SK-N-SH (cell line): Measurements from ENCODE around the gene SLC16A12.

Source experiments
- EZH2phosphoT487 ChIP-seq: fragments of 200-600 bp; sonication (generic); IDR thresholded peaks from 2 replicates; pipeline ENCODE4 v1.6.1; 2017; ENCODE audit warnings: low read depth, mixed run types, mild to moderate bottlenecking, antibody characterized with exemption, moderate library complexity, borderline replicate concordance
- RAD21 ChIP-seq: IDR thresholded peaks from 2 replicates; pipeline ENCODE4 v1.6.1; 2012; ENCODE audit warnings: mild to moderate bottlenecking, low read length
- SIN3A ChIP-seq: IDR thresholded peaks from 2 replicates; pipeline ENCODE4 v1.6.1; 2012; ENCODE audit warnings: low read depth, mild to moderate bottlenecking, low read length, moderate library complexity, borderline replicate concordance
- SMC3 ChIP-seq: IDR thresholded peaks from 2 replicates; pipeline ENCODE4 v1.6.1; 2012; ENCODE audit warnings: low read depth, low read length, improper control_type of control experiment
- TF ChIP-seq, protein P1 (sequence below): IDR thresholded peaks from 2 replicates; pipeline ENCODE4 v1.4.0; 2012; ENCODE audit warnings: low read depth

DNA sequence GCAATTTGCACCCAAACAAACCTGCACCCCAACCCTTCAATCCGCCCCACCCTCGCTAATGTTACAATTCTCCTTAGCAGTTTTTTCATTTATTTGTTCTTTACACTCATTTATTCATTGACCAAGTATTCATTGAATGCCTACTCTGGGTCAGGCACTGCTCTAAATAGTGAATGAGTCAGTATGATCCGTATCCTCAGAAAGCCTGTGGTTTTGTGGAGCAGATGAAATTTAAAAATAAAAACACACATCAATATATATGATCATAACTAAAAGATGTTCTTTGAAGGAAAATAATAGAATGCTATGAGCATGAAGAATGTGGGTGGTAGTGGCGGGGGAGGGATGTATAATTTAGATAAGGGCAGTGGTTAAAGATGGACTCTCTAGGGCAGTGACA is 107.8 kb downstream of the SLC16A12 start:
- TF ChIP-seq, protein P1, sequence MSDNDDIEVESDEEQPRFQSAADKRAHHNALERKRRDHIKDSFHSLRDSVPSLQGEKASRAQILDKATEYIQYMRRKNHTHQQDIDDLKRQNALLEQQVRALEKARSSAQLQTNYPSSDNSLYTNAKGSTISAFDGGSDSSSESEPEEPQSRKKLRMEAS, result 0 out of 2 replicates have a peak, but pooled peaks have one; percentile 21
- TF ChIP-seq RAD21, result no peak
- no peak for TF ChIP-seq EZH2phosphoT487
- no peak for TF ChIP-seq SMC3
- no peak for TF ChIP-seq SIN3A
